Stimulated activated naive B cell treated with anti-CD40 and anti-IgM and Interleukin-4, amounts not matched to agents 10 μg/mL and 1 μg/mL and 100 μg/mL, for 72 hours (primary cell): ENCODE results near the gene BOK.
"Not testable (repeated sequence)": the region's sequence is repeated elsewhere in the genome, so short reads cannot be mapped to it uniquely, and the experiment has no call there.

Experiments
- ATAC-seq, 2 donors: fragments of 150-1000 bp; cut with Tn5 transposase; replicated peaks; 2 replicates each; pipeline ENCODE4 v1.10.0; 2021; ENCODE audit warnings: moderate library complexity in 1 of 2
- DNase-seq: peaks from one replicate; pipeline ENCODE4 v3.0.0; 2021
- H3K27ac Mint-ChIP-seq: one replicate; pipeline ENCODE4 v1.8.0; 2022; ENCODE audit warnings: mild to moderate bottlenecking, mixed read lengths
- H3K27me3 Mint-ChIP-seq, 2 donors: one replicate each; pipeline ENCODE4 v1.8.0; 2022; ENCODE audit warnings: mixed read lengths in 2 of 2
- H3K36me3 Mint-ChIP-seq, 2 donors: one replicate each; pipeline ENCODE4 v1.8.0; 2022; ENCODE audit warnings: mixed read lengths in 2 of 2, mild to moderate bottlenecking in 1 of 2
- H3K4me1 Mint-ChIP-seq, 2 donors: one replicate each; pipeline ENCODE4 v1.8.0; 2022; ENCODE audit warnings: mixed read lengths in 2 of 2, mild to moderate bottlenecking in 1 of 2
- H3K4me3 Mint-ChIP-seq, 2 donors: one replicate each; pipeline ENCODE4 v1.8.0; 2022; ENCODE audit warnings: mild to moderate bottlenecking in 2 of 2, mixed read lengths in 2 of 2, moderate library complexity in 1 of 2
- H3K9me3 Mint-ChIP-seq, 2 donors: one replicate each; pipeline ENCODE4 v1.8.0; 2022; ENCODE audit warnings: mixed read lengths in 2 of 2, mild to moderate bottlenecking in 1 of 2

BOK gene

DNA sequence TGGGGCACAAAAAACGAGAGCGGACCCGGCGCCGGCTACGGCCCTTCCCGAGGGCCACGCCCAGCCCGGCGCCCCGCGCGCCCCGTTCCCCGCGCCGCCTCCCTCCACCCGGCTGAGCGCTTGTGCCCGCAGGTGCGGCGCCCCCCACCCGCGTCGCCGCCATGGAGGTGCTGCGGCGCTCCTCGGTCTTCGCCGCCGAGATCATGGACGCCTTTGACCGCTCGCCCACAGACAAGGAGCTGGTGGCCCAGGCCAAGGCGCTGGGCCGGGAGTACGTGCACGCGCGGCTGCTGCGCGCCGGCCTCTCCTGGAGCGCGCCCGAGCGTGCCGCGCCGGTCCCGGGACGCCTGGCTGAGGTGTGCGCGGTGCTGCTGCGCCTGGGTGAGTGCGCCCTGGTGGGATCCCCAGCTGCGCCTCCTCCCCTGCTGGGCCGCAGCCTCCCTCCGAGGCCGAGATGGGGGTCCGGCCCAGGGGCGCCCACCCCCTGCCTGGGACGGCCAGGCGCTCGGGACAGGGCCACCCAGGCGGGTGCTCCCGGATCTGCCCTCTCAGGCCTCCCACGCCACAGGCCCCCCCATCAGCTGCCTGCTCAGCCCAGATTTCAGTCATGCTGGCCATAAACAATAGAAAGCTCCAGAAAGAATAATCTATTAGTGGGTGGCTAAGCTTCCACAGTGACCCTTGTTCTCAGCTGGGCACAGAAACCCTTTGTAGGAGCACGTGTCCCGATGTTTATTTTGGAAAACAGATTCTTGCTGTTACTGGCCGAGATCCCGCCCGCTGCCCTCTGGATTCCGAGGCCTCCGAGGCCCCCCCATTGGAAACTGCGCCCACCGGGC, 997 bp downstream of the BOK start:
- peaks cover 4 to 11% of the 10 kb centered on the region in 2 donors for H3K36me3 Mint-ChIP-seq
- H3K4me3 Mint-ChIP-seq = peak overlapping the region; percentile 68 to 70
- peaks cover 2 to 7% of the 10 kb centered on the region in 2 donors for H3K4me1 Mint-ChIP-seq
- H3K9me3 Mint-ChIP-seq = peaks cover 14 to 16% of the 10 kb centered on the region in 2 donors
- no peak overlapping the region for H3K27ac Mint-ChIP-seq
- peaks cover 40 to 60% of the 10 kb centered on the region in 2 donors for H3K27me3 Mint-ChIP-seq
- DNase-seq (no peak), ATAC-seq (peak; percentile 23 to 46)

DNA sequence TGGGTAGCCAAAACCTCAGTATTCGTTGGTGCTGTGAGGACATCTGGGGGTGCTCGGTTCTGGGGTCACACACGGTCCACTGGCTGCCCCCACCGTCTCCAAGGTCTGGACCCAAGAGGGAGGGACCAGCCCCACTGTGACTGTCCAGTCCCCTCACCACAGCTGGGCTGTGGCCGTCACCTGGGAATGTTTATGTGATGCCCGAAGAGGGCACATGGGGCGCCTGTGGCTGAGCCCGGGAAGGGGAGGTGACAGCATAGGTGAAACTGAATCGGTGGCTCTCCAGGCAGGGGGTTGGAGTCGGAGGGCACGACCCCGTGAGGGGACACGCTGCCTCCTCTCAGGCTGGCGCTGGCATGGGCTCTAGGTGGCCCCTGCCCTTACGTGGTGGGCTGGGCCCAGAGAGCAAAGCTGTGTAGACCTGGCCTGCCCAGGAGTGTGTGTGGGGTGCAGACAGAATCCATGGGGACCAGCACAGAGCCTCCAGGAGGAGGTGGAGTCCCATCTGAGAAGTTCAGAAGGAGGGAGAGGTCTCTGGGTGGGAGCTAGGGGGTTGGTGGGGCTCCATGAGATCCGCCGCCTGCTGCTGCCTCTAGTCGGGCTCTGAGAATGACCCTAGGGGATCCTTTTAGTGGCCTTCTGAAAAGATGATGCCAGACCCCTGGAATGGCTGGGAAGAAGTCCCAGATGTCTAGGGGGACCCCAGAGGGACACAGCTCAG, 1.8 kb downstream of the BOK start:
- H3K9me3 Mint-ChIP-seq = peaks cover 14 to 16% of the 10 kb centered on the region in 2 donors
- H3K4me3 Mint-ChIP-seq = peak overlapping the region; percentile 68 to 70
- H3K4me1 Mint-ChIP-seq = peaks cover 2 to 7% of the 10 kb centered on the region in 2 donors
- ATAC-seq = no peak
- H3K36me3 Mint-ChIP-seq = peaks cover 4 to 11% of the 10 kb centered on the region in 2 donors
- peaks cover 37 to 52% of the 10 kb centered on the region in 2 donors for H3K27me3 Mint-ChIP-seq
- no peak for DNase-seq
- H3K27ac Mint-ChIP-seq = peak overlapping the region; percentile 14

DNA sequence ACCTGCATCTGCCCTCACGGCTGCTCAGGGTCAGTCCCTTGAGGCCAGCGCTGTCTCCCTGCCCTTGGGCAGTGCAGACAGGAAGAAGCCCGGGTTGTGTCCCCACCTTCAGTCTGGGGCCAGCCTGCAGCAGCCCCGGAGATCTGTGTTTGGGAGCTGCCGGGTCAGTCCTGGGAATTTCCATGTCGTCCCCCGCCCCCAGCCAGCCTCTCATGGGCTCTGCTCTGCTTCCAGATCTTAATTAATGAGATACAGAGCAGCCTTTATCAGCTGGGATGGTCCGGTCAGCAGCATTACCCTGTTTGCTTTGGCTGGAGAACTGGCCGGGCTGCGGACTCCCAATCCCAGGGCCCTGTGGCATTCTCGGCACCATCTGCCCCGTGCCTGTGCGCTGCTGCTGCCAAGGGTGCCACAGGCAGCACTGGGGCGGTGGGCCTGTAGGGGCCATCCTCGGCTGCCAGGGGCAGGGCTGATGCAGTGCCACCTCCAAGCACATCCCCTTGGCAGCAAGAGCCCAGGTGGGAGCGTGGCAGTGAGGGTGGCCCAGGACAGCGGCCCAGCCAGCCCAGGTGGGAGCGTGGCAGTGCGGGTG, 2.4 kb downstream of the BOK start:
- H3K4me1 Mint-ChIP-seq = peaks cover 2 to 7% of the 10 kb centered on the region in 2 donors
- ATAC-seq (no peak), DNase-seq (no peak)
- H3K27ac Mint-ChIP-seq = no peak overlapping the region
- peaks cover 31 to 46% of the 10 kb centered on the region in 2 donors for H3K27me3 Mint-ChIP-seq
- H3K4me3 Mint-ChIP-seq = no peak overlapping the region
- H3K36me3 Mint-ChIP-seq = peaks cover 4 to 11% of the 10 kb centered on the region in 2 donors
- H3K9me3 Mint-ChIP-seq = peaks cover 14% of the 10 kb centered on the region in 2 donors

DNA sequence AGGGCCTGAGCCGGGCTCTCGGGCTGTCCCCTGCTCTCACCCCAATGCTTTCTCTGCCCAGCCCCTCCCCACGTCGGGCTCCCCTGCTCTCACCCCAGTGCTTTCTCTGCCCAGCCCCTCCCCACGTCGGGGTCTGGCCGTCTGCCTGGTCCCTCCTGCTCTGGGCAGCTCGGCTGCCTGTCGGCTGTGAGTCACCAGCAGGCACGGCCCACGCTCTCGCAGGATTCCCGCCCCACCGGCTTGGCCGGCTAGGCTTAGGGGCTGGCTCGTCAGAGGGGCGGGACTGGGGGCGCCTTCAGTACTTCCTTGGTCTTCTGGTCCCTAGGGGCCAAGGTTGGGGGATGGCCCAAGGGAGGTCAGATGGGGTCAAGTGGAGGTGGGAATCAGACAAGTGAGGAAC, 3.3 kb downstream of the BOK start:
- H3K9me3 Mint-ChIP-seq = peaks cover 13 to 14% of the 10 kb centered on the region in 2 donors

DNA sequence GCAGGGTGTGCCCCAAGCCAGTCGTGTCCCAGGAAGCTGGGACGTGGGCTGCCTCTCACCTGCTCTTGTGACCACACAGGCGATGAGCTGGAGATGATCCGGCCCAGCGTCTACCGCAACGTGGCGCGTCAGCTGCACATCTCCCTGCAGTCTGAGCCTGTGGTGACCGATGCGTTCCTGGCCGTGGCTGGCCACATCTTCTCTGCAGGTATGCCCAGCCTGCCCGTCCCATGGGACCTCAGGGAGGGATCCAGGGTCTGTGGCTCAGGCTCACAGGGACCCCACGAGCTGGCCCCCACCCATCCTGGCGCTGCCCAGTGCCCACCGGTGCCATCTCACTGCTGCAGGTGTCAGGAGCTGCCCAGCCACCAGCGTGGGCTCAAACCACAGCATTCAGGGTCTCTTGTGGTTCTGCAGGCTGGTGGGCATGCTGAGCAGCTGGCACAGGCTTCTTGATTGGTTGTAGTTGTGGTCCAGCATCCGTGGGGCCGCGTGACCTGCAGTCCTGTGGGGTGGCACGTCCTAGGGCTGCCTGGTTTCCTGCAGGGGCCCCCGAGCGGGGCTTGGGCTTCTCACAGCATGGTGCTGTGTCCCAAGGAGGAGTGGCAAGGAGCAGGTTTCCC, 3.8 kb downstream of the BOK start:
- H3K27ac Mint-ChIP-seq = no peak overlapping the region
- ATAC-seq (no peak), DNase-seq (no peak)
- no peak overlapping the region for H3K4me3 Mint-ChIP-seq
- H3K27me3 Mint-ChIP-seq = peaks cover 28 to 42% of the 10 kb centered on the region in 2 donors
- peaks cover 2 to 7% of the 10 kb centered on the region in 2 donors for H3K4me1 Mint-ChIP-seq
- H3K9me3 Mint-ChIP-seq = peaks cover 9% of the 10 kb centered on the region in 2 donors
- peaks cover 4 to 9% of the 10 kb centered on the region in 2 donors for H3K36me3 Mint-ChIP-seq

More for the DNA sequence above, 3.3 kb downstream of the BOK start:
- DNase-seq (no peak), ATAC-seq (no peak)
- Mint-ChIP-seq H3K36me3 (peaks cover 4 to 11% of the 10 kb centered on the region in 2 donors), H3K4me3 (no peak overlapping the region), H3K27ac (no peak overlapping the region), H3K4me1 (peaks cover 2 to 7% of the 10 kb centered on the region in 2 donors), H3K27me3 (peaks cover 31 to 46% of the 10 kb centered on the region in 2 donors)

DNA sequence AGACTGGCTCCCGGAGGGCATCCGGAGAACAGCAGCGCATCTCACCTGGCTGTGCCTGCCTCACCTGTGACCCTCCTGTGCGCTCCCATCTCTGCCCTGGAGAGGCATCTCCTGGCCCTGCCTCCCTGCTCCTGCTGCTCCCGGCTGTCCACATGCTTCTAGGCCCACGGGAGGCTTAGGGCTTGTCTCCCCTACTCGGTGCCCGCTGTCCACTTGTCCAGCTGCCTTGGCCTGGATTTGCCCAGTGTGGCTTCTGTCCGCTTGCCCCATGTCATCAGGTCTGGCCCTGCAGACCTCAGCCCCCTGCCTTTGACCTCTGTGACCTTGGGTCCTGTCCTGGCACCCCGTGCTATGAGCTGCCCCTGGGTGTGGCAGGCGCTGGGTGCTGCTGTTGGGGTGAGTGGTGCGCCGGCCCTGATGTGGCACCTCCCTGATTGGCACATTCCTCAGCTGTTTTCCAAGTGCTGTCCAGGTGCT, 4.5 kb downstream of the BOK start:
- H3K27ac Mint-ChIP-seq = peak overlapping the region; percentile 14
- H3K27me3 Mint-ChIP-seq = peaks cover 21 to 35% of the 10 kb centered on the region in 2 donors
- H3K9me3 Mint-ChIP-seq = peaks cover 2% of the 10 kb centered on the region in 2 donors
- peaks cover 2 to 7% of the 10 kb centered on the region in 2 donors for H3K4me1 Mint-ChIP-seq
- ATAC-seq (no peak), DNase-seq (no peak)
- H3K36me3 Mint-ChIP-seq = peaks cover 0 to 2% of the 10 kb centered on the region in 2 donors
- no peak overlapping the region for H3K4me3 Mint-ChIP-seq

DNA sequence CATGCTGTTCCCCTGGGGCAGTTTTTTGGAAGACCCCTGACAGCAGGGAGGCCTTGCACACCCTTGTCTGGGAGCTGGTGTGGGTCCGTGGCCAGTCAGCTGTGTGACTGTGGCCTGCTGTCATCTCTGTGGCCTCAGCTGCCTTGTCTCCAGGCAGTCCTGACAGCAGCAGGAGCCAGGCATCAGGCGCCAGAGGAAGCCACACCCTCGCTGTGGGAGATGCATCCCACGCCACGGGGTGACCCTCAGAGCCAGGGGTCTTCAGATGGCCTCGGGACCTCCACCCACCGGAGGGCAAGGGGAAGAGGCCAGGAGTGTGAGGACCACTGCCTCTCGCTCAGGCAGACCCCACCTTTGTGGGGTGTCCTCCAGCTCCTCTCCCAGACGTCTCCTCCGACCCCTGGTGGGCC, 5.0 kb downstream of the BOK start:
- Mint-ChIP-seq H3K36me3 (no peaks in the 10 kb centered on the region), H3K27ac (no peak overlapping the region), H3K4me3 (no peak overlapping the region), H3K4me1 (peaks cover 0 to 7% of the 10 kb centered on the region in 2 donors), H3K9me3 (no peaks in the 10 kb centered on the region), H3K27me3 (peaks cover 17 to 30% of the 10 kb centered on the region in 2 donors)
- no peak for ATAC-seq
- no peak for DNase-seq

DNA sequence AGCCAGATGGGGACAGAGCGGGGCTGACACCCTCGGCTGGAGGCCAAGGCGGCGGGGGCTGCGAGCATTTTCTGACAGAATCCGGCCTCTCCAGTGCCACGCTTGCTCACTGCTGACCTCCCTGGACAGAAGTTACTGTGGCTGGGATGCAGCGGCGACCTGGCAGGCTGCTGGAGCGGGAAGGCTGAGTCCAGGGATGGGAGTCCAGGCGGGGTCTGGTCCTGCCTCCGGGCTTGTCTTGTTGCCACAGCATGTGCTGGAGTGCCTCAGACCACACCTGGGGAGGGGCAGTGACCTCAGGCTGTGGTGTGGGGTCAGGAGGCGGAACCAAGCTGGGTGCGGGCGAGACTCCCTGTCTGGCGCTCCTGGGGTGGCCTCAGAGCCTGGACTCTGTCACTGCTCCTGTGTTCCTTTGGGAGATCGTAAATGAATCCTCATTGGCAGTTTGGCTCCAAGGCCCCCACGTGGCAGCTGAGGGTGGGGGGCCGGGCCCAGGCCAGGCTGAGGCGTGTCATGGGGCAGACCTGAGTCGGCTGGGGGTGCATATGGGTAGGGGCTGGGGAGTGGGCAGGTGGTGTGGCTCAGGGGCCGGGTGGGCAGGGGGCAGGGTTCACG, 5.5 kb downstream of the BOK start:
- Mint-ChIP-seq H3K27me3 (peaks cover 17 to 28% of the 10 kb centered on the region in 2 donors), H3K27ac (no peak overlapping the region), H3K9me3 (no peaks in the 10 kb centered on the region), H3K4me3 (no peak overlapping the region), H3K36me3 (no peaks in the 10 kb centered on the region), H3K4me1 (peaks cover 0 to 7% of the 10 kb centered on the region in 2 donors)
- DNase-seq (no peak), ATAC-seq (no peak)

DNA sequence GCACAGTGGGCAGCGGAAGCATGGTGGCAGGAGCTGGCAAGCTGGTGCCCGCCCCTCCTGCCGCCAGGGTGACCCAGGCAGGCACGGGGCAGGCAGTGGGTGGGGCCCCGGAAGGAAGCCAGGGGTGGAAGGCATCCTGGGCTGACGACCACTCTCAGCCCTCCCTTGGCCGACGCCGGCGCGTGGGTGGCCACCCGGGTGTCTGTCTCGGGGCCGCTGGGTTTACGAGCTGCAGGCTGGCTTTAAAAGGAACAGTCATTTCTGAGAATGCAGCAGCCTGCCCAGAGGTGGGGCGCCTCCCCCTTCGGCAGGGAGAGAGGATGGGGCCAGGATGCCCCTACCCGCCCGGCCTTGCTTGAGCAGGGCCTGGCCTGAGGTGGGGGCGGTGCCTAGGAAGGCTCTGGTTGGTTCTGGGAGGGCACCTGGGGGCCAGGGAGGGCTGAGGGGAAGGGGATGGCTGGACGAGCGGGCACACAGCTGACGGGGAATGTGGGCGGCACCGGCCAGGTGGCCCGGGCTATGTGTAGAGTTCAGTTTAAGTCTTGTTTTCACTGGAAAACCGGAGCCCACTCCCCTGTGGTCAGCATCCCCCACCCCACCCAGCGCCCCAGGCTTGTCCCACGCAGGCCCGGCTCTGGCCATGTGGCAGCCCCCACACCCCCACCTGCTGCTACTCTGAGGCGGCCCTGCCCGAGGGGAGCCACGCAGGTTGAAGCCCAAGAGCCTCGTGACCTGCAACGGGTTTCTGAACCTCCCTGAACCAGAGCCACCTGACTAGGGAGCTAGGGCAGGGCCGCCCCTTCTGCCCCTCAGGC, 6.3 kb downstream of the BOK start:
- Mint-ChIP-seq H3K36me3 (peaks cover 2 to 4% of the 10 kb centered on the region in 2 donors), H3K27me3 (peaks cover 16 to 25% of the 10 kb centered on the region in 2 donors), H3K9me3 (no peaks in the 10 kb centered on the region), H3K27ac (no peak overlapping the region), H3K4me1 (peaks cover 0 to 6% of the 10 kb centered on the region in 2 donors), H3K4me3 (no peak overlapping the region)
- no peak for DNase-seq
- ATAC-seq = no peak

DNA sequence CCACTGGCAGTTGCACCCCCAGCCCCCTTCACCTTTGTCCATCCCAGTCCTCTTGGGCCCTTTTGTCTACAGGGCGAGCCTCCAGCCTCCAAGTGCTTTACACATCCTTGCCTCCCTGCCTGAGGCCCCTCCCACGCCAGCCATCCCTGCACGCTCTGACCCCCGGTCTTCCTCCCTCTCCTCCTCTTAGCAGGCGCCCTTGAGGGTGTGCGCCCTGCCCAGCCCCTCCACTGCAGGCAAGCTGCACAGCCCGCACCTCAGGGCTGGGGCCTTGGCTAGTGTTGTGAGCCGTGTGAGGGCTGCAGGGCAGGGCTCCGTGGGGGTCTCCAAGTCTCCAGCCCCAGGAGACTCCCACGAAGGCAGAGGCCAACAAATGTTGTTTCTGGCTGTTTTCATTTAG, 6.9 kb downstream of the BOK start:
- H3K27me3 Mint-ChIP-seq = peaks cover 13 to 19% of the 10 kb centered on the region in 2 donors
- no peak overlapping the region for H3K4me3 Mint-ChIP-seq
- peaks cover 0 to 1% of the 10 kb centered on the region in 2 donors for H3K9me3 Mint-ChIP-seq
- ATAC-seq (no peak), DNase-seq (no peak)
- H3K36me3 Mint-ChIP-seq = peaks cover 4 to 7% of the 10 kb centered on the region in 2 donors
- peaks cover 0 to 1% of the 10 kb centered on the region in 2 donors for H3K4me1 Mint-ChIP-seq
- peak overlapping the region; percentile 2 for H3K27ac Mint-ChIP-seq

DNA sequence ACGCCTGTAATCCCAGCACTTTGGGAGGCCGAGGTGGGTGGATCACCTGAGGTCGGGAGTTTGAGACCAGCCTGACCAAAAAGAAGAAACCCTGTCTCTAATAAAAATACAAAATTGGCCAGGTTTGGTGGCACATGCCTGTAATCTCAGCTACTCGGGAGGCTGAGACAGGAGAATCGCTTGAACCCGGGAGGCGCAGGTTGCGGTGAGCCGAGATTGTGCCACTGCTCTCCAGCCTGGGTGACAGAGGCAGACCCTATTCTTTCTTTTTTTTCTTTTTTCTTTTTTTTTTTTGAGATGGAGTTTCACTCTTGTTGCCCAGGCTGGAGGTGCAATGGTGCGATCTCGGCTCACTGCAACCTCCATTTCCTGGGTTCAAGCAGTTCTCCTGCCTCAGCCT, 7.5 kb downstream of the BOK start:
- H3K9me3 Mint-ChIP-seq, H3K36me3 Mint-ChIP-seq, H3K27ac Mint-ChIP-seq, DNase-seq, ATAC-seq, H3K4me3 Mint-ChIP-seq, H3K4me1 Mint-ChIP-seq: not testable (repeated sequence)
- H3K27me3 Mint-ChIP-seq = peaks cover 12 to 13% of the 10 kb centered on the region in 2 donors

DNA sequence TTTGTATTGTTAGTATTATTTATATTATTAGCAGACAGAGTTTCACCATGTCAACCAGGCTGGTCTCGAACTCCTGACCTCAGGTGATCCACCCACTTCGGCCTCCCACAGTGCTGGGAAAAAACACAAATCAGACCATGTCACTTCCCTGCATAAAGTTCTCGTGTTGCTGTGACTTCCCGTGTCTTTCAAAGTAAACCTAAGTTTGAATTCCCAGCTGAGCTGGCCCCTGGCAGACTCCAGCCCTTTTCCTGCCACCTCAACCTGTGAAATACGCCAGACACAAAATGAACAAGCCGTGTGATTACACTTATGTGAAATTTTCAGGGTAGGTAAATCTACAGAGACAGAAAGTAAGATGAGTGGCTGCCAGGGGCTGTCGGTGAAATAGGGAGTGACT, 7.9 kb downstream of the BOK start:
- Mint-ChIP-seq H3K27ac (no peak overlapping the region), H3K27me3 (peaks cover 12% of the 10 kb centered on the region in 2 donors), H3K36me3 (peaks cover 4 to 7% of the 10 kb centered on the region in 2 donors), H3K4me1 (peaks cover 0 to 1% of the 10 kb centered on the region in 2 donors), H3K4me3 (no peak overlapping the region), H3K9me3 (peaks cover 0 to 1% of the 10 kb centered on the region in 2 donors)
- no peak for ATAC-seq
- no peak for DNase-seq

DNA sequence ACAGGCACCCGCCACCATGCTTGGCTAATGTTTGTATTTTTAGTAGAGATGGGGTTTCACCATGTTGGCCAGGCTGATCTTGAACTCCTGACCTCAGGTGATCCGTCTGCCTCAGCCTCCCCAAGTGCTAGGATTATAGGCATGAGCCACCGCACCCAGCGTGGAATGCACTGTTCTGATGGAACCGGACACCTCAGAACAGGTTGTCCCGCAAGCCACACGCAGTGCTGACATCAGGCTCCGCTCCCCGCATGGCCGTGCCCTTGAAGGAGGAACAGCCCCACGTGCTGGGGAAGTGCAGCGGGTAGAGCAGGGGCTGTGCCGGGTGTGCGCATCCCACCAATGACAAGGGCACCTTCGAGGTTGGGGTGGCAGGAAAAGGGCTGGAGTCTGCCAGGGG, 8.7 kb downstream of the BOK start:
- H3K27me3 Mint-ChIP-seq, H3K4me1 Mint-ChIP-seq, DNase-seq, H3K9me3 Mint-ChIP-seq, ATAC-seq, H3K27ac Mint-ChIP-seq, H3K4me3 Mint-ChIP-seq, H3K36me3 Mint-ChIP-seq: not testable (repeated sequence)
